ENCODE results near the gene ZP1.

ZP1 gene

GRCh38 chr11:60840470-60841430, 26.6 kb upstream of the ZP1 start:
- TF ChIP-seq ZFX (IDR thresholded peaks at IDR 0.05; ENCODE audit: borderline replicate concordance) = no peak
- no peak for TF ChIP-seq CTCF (IDR thresholded peaks at IDR 0.05)
- peak overlapping the region; percentile 50; the same call in 1 of the 2 replicates for H3K27ac ChIP-seq

GRCh38 chr11:60841797-60842667, 25.3 kb upstream of the ZP1 start, which contains the start of gene CCDC86:
Gene CCDC86, plus strand, starts transcription at chr11:60842113. Its CDS starts 12 bp downstream, at chr11:60842125.
- H3K27ac ChIP-seq = peak within 1 kb of the TSS; percentile 50
- TF ChIP-seq CTCF (IDR thresholded peaks at IDR 0.05) (no peak), ZFX (IDR thresholded peaks at IDR 0.05; ENCODE audit: borderline replicate concordance) (no peak)

GRCh38 chr11:60842668-60843600, 24.4 kb upstream of the ZP1 start:
- TF ChIP-seq ZFX (IDR thresholded peaks at IDR 0.05; ENCODE audit: borderline replicate concordance) (no peak), CTCF (IDR thresholded peaks at IDR 0.05) (no peak)
- H3K27ac ChIP-seq = peak overlapping the region; percentile 50

- TF ChIP-seq CTCF (IDR thresholded peaks at IDR 0.05) (no peak), ZFX (IDR thresholded peaks at IDR 0.05; ENCODE audit: borderline replicate concordance) (no peak)
- H3K27ac ChIP-seq = no peak overlapping the region
These were observed 23.1 kb upstream of the ZP1 start for GRCh38 chr11:60844045-60844869.

GRCh38 chr11:60844870-60845221, 22.5 kb upstream of the ZP1 start:
- H3K27ac ChIP-seq = no peak overlapping the region
- no peak for TF ChIP-seq CTCF (IDR thresholded peaks at IDR 0.05)
- TF ChIP-seq ZFX (IDR thresholded peaks at IDR 0.05; ENCODE audit: borderline replicate concordance) = no peak

- H3K27ac ChIP-seq = no peak overlapping the region
- TF ChIP-seq ZFX (IDR thresholded peaks at IDR 0.05; ENCODE audit: borderline replicate concordance) = no peak
These were observed 22.0 kb upstream of the ZP1 start for GRCh38 chr11:60845338-60845737.

Measured in 22Rv1 (cell line).